HEK293 (cell line): ENCODE results near the gene ANKRD39.

Experiments used
- CTCF ChIA-PET: fragments of 350-600 bp; formaldehyde crosslinking; extraction: SDS; loops from one replicate; lab custom pipeline; 2021; ENCODE audit warnings: antibody characterized with exemption; lab: Yijun Ruan, JAX
- POLR2A ChIA-PET: fragments of 300-600 bp; formaldehyde crosslinking; extraction: SDS; loops from one replicate; lab custom pipeline; 2020; ENCODE audit warnings: antibody characterized with exemption, inconsistent platforms; lab: Yijun Ruan, JAX
- H3K27ac ChIP-seq: fragments of 200-500 bp; sonication (Bioruptor generic); 2 replicates; pipeline ENCODE4 v1.5.1; 2014; ENCODE audit warnings: low read depth, low read length, control low read depth, inconsistent platforms; ENCODE audit errors: extremely low read depth
- H3K36me3 ChIP-seq, 2 experiments: fragments of 200-500 bp in 1 of 2; sonication (Bioruptor generic) in 1 of 2; 1 replicate in 1 of 2; 2 replicates in 1 of 2; pipeline ENCODE4 v1.5.1; 2014 to 2017; ENCODE audit warnings: inconsistent platforms in 2 of 2, low read length in 2 of 2; ENCODE audit not compliant: control insufficient read depth in 2 of 2, insufficient read depth in 1 of 2
- H3K4me1 ChIP-seq: fragments of 200-500 bp; sonication (Bioruptor generic); 2 replicates; pipeline ENCODE4 v1.5.1; 2014; ENCODE audit warnings: mild to moderate bottlenecking, low read length, inconsistent platforms; ENCODE audit not compliant: control insufficient read depth, insufficient read depth
- H3K4me3 ChIP-seq: 2 replicates; pipeline ENCODE4 v1.5.1; 2011; ENCODE audit warnings: low read depth, mild to moderate bottlenecking, control low read depth, low read length, moderate library complexity
- H3K9me3 ChIP-seq: fragments of 200-500 bp; sonication (Bioruptor generic); 2 replicates; pipeline ENCODE4 v1.5.1; 2014; ENCODE audit warnings: low read depth, low read length, inconsistent platforms; ENCODE audit not compliant: control insufficient read depth, insufficient read depth
- EGR2 ChIP-seq: fragments of 450-650 bp; formaldehyde crosslinking; IDR thresholded peaks from 2 replicates; pipeline ENCODE4 v1.5.1; 2016; ENCODE audit warnings: low read depth, missing biosample characterization, missing genetic modification characterization
- FEZF1 ChIP-seq: fragments of 450-650 bp; formaldehyde crosslinking; IDR thresholded peaks from 2 replicates; pipeline ENCODE4 v1.5.1; 2016; ENCODE audit warnings: missing biosample characterization, missing genetic modification characterization
- PRDM6 ChIP-seq: fragments of 450-650 bp; formaldehyde crosslinking; IDR thresholded peaks from 2 replicates; pipeline ENCODE4 v1.5.1; 2017; ENCODE audit warnings: missing biosample characterization, missing genetic modification characterization
- ZBTB10 ChIP-seq: fragments of 450-650 bp; formaldehyde crosslinking; IDR thresholded peaks from 2 replicates; pipeline ENCODE4 v1.5.1; 2016; ENCODE audit warnings: missing biosample characterization, missing genetic modification characterization
- ZBTB11 ChIP-seq: fragments of 450-650 bp; formaldehyde crosslinking; conservative IDR thresholded peaks from 2 replicates; pipeline ENCODE4 v1.5.1; 2016; ENCODE audit warnings: low read depth, missing biosample characterization, missing genetic modification characterization
- ZNF146 ChIP-seq: fragments of 450-650 bp; formaldehyde crosslinking; IDR thresholded peaks from 2 replicates; pipeline ENCODE4 v1.5.1; 2016; ENCODE audit warnings: missing biosample characterization, missing genetic modification characterization
- ZNF157 ChIP-seq: fragments of 450-650 bp; formaldehyde crosslinking; IDR thresholded peaks from 2 replicates; pipeline ENCODE4 v1.5.1; 2016; ENCODE audit warnings: missing biosample characterization, missing genetic modification characterization
- ZNF2 ChIP-seq: fragments of 450-650 bp; formaldehyde crosslinking; IDR thresholded peaks from 2 replicates; pipeline ENCODE4 v1.5.1; 2016; ENCODE audit warnings: missing biosample characterization, missing genetic modification characterization
- ZNF23 ChIP-seq: fragments of 450-650 bp; formaldehyde crosslinking; IDR thresholded peaks from 2 replicates; pipeline ENCODE4 v1.5.1; 2016; ENCODE audit warnings: missing biosample characterization, missing genetic modification characterization, borderline replicate concordance
- ZNF24 ChIP-seq: fragments of 450-650 bp; formaldehyde crosslinking; IDR thresholded peaks from 2 replicates; pipeline ENCODE4 v1.5.1; 2016; ENCODE audit warnings: missing biosample characterization, missing genetic modification characterization
- ZNF248 ChIP-seq: fragments of 450-650 bp; formaldehyde crosslinking; IDR thresholded peaks from 2 replicates; pipeline ENCODE4 v1.5.1; 2017; ENCODE audit warnings: missing biosample characterization, missing genetic modification characterization
- ZNF274 ChIP-seq, 2 experiments: fragments of 200-500 bp in 1 of 2; fragments of 450-650 bp in 1 of 2; sonication (Bioruptor generic) in 1 of 2; formaldehyde crosslinking in 1 of 2; IDR thresholded peaks; 2 replicates each; pipeline versions ENCODE4 v1.5.1 to v1.6.1; 2014 to 2016; ENCODE audit warnings: borderline replicate concordance in 1 of 2, inconsistent platforms in 1 of 2, low read length in 1 of 2, missing biosample characterization in 1 of 2, missing genetic modification characterization in 1 of 2
- ZNF280D ChIP-seq: fragments of 450-650 bp; formaldehyde crosslinking; IDR thresholded peaks from 2 replicates; pipeline ENCODE4 v1.5.1; 2016; ENCODE audit warnings: missing biosample characterization, missing genetic modification characterization
- ZNF354C ChIP-seq: fragments of 450-650 bp; formaldehyde crosslinking; IDR thresholded peaks from 2 replicates; pipeline ENCODE4 v1.5.1; 2016; ENCODE audit warnings: missing biosample characterization, missing genetic modification characterization, low read depth, borderline replicate concordance
- ZNF670 ChIP-seq: fragments of 450-650 bp; formaldehyde crosslinking; IDR thresholded peaks from 2 replicates; pipeline ENCODE4 v1.5.1; 2016; ENCODE audit warnings: missing biosample characterization, missing genetic modification characterization, low read depth
- ZNF747 ChIP-seq: fragments of 450-650 bp; formaldehyde crosslinking; IDR thresholded peaks from 2 replicates; pipeline ENCODE4 v1.5.1; 2016; ENCODE audit warnings: missing biosample characterization, missing genetic modification characterization

The ANKRD39 gene

GRCh38 chr2:96866586-96866985 lies 8.8 kb upstream of the ANKRD39 start:
- no peak overlapping the region for H3K4me3 ChIP-seq
- no peak for TF ChIP-seq ZNF274 (IDR thresholded peaks at IDR 0.05; ENCODE audit: low read length)
- TF ChIP-seq ZNF274 (tag by site-specific recombination; IDR thresholded peaks at IDR 0.05; ENCODE audit: borderline replicate concordance): no peak
- TF ChIP-seq ZNF354C (tag by site-specific recombination): no peak
- no peak for TF ChIP-seq ZNF146 (tag by site-specific recombination)
- no peak for TF ChIP-seq EGR2 (tag by site-specific recombination)
- TF ChIP-seq ZBTB11 (tag by site-specific recombination): no peak
- TF ChIP-seq ZNF747: no peak
- no peak for TF ChIP-seq ZNF280D (tag by site-specific recombination)
- TF ChIP-seq ZNF24 (tag by site-specific recombination): no peak
- no peak for TF ChIP-seq ZNF248 (tag by site-specific recombination)
- no peak for TF ChIP-seq PRDM6 (tag by site-specific recombination)
- TF ChIP-seq ZNF23 (tag by site-specific recombination): no peak
- no peak for TF ChIP-seq ZNF2
- TF ChIP-seq ZNF670 (tag by site-specific recombination): no peak
- TF ChIP-seq FEZF1 (tag by site-specific recombination): no peak
- no peak for TF ChIP-seq ZBTB10
- no peak for TF ChIP-seq ZNF157 (tag by site-specific recombination)
- TF ChIP-seq, all 188 proteins: peak for 0
- Histone ChIP-seq H3K36me3 (peaks cover 0 to 57% of the 10 kb centered on the region in 2 experiments; a peak in 1 of 3 replicates), H3K9me3 (no peaks in the 10 kb centered on the region), H3K27ac (no peak overlapping the region), H3K4me1 (peaks cover 3% of the 10 kb centered on the region; the same call in 1 of the 2 replicates)
- POLR2A ChIA-PET: interaction anchor here (3.7 kb wide), 1 partner anchor 9 kb away, joined by 39 read pairs; the partner anchor contains the start of gene ANKRD39
- CTCF ChIA-PET: interaction anchor here (0.6 to 3.9 kb wide), 5 partner anchors 9 to 246 kb away, joined by 3 to 33 read pairs (median 8); partner anchors contain the start of genes ANKRD36 and ANKRD39
